NCI-H2029 (cell line): ENCODE measurements around the gene CACNA1I.
"Not testable (repeated sequence)": the region's sequence is repeated elsewhere in the genome, so short reads cannot be mapped to it uniquely, and the experiment has no call there.

Experiments
- DNase-seq: peaks from one replicate; lab custom pipeline; 2025; lab: John Stamatoyannopoulos, UW

The CACNA1I gene

GRCh38 chr22:39721206-39722031 is 150.9 kb downstream of the CACNA1I start:
- DNase-seq = no peak

GRCh38 chr22:39722032-39722325 is 151.4 kb downstream of the CACNA1I start:
- no peak for DNase-seq

GRCh38 chr22:39722501-39722900 is 151.9 kb downstream of the CACNA1I start:
- no peak for DNase-seq

- no peak for DNase-seq
These were observed 152.9 kb downstream of the CACNA1I start for GRCh38 chr22:39723463-39723862.

GRCh38 chr22:39723899-39724351 is 153.4 kb downstream of the CACNA1I start:
- no peak for DNase-seq

GRCh38 chr22:39724390-39724789 is 153.8 kb downstream of the CACNA1I start:
- no peak for DNase-seq

GRCh38 chr22:39724857-39725256 is 154.3 kb downstream of the CACNA1I start:
- no peak for DNase-seq

GRCh38 chr22:39725351-39726035 is 154.9 kb downstream of the CACNA1I start:
- peak; percentile 26 for DNase-seq

- DNase-seq = no peak
These were observed 157.0 kb downstream of the CACNA1I start for GRCh38 chr22:39727541-39727940.

GRCh38 chr22:39728236-39728860 is 157.8 kb downstream of the CACNA1I start:
- DNase-seq = no peak

- no peak for DNase-seq
These were observed 158.8 kb downstream of the CACNA1I start for GRCh38 chr22:39729141-39729934.

GRCh38 chr22:39731481-39731880 is 160.9 kb downstream of the CACNA1I start:
- no peak for DNase-seq

- DNase-seq = no peak
These were observed 161.5 kb downstream of the CACNA1I start for GRCh38 chr22:39731881-39732555.

GRCh38 chr22:39732625-39733024 is 162.1 kb downstream of the CACNA1I start:
- DNase-seq = no peak

GRCh38 chr22:39733191-39733590 is 162.6 kb downstream of the CACNA1I start:
- DNase-seq = no peak

- not testable (repeated sequence) for DNase-seq
These were observed 163.5 kb downstream of the CACNA1I start for GRCh38 chr22:39734046-39734445.

- no peak for DNase-seq
These were observed 164.3 kb downstream of the CACNA1I start for GRCh38 chr22:39734866-39735265.

- DNase-seq = no peak
These were observed 165.2 kb downstream of the CACNA1I start for GRCh38 chr22:39735776-39736175.

- no peak for DNase-seq
These were observed 168.2 kb downstream of the CACNA1I start for GRCh38 chr22:39738746-39739145.
